Lower leg skin (tissue), 3 donors: Measurements from ENCODE around the gene TIGIT.

ENCODE experiments used
- CTCF ChIP-seq, 3 donors: fragments of 450-650 bp; IDR thresholded peaks; one replicate each; pipeline ENCODE4 v1.5.1; 2016; ENCODE audit warnings: antibody characterized with exemption in 3 of 3, mild to moderate bottlenecking in 3 of 3, moderate library complexity in 2 of 3
- POLR2A ChIP-seq, 2 donors: fragments of 450-650 bp; IDR thresholded peaks; one replicate each; pipeline ENCODE4 v1.6.1; 2016 to 2017; ENCODE audit warnings: antibody characterized with exemption in 2 of 2, mild to moderate bottlenecking in 1 of 2, moderate library complexity in 1 of 2

- TF ChIP-seq CTCF (IDR thresholded peaks at IDR 0.05) (no peak), POLR2A (IDR thresholded peaks at IDR 0.05) (no peak)
Observed at GRCh38 chr3:114350271-114350670, 56.4 kb downstream of the TIGIT start.
